Neutrophil (primary cell): ENCODE results near the gene ACTRT1.

Experiments used
- H3K27ac ChIP-seq: fragments of 200-600 bp; sonication (generic); 2 replicates; pipeline ENCODE4 v1.5.1; 2016; ENCODE audit warnings: mild to moderate bottlenecking, moderate library complexity
- H3K27me3 ChIP-seq: fragments of 200-600 bp; sonication (generic); 2 replicates; pipeline ENCODE4 v1.6.0; 2016; ENCODE audit warnings: mild to moderate bottlenecking
- H3K36me3 ChIP-seq: fragments of 200-600 bp; sonication (generic); 2 replicates; pipeline ENCODE4 v1.5.1; 2017
- H3K4me1 ChIP-seq, 2 experiments: fragments of 200-600 bp in 1 of 2; sonication (generic) in 1 of 2; 1 replicate in 1 of 2; 2 replicates in 1 of 2; pipeline versions ENCODE4 v1.5.1 to v1.6.1; 2013 to 2016; ENCODE audit warnings: low read depth in 1 of 2, low read length in 1 of 2, mild to moderate bottlenecking in 1 of 2, moderate library complexity in 1 of 2; ENCODE audit not compliant: control insufficient read depth in 1 of 2, insufficient read depth in 1 of 2
- H3K4me3 ChIP-seq, 2 experiments: fragments of 200-600 bp in 1 of 2; sonication (generic) in 1 of 2; 1 replicate in 1 of 2; 2 replicates in 1 of 2; pipeline ENCODE4 v1.5.1; 2013 to 2016; ENCODE audit warnings: low read depth in 1 of 2, low read length in 1 of 2, mild to moderate bottlenecking in 1 of 2, moderate library complexity in 1 of 2
- H3K9me3 ChIP-seq: fragments of 200-600 bp; sonication (generic); 2 replicates; pipeline ENCODE4 v1.5.1; 2016
- CTCF ChIP-seq: fragments of 200-600 bp; sonication (generic); IDR thresholded peaks from 2 replicates; pipeline ENCODE4 v1.5.1; 2016; ENCODE audit warnings: antibody characterized with exemption

The ACTRT1 gene

GRCh38 chrX:128020701-128021100 lies 31.5 kb downstream of the ACTRT1 start:
- no peak overlapping the region for H3K4me3 ChIP-seq
- H3K36me3 ChIP-seq, result no peaks in the 10 kb centered on the region
- no peaks in the 10 kb centered on the region for H3K27me3 ChIP-seq
- H3K4me1 ChIP-seq, result no peaks in the 10 kb centered on the region
- no peaks in the 10 kb centered on the region for H3K9me3 ChIP-seq
- no peak for TF ChIP-seq CTCF
- no peak overlapping the region for H3K27ac ChIP-seq

- H3K4me3 ChIP-seq, result no peak overlapping the region
- H3K27me3 ChIP-seq, result no peaks in the 10 kb centered on the region
- no peaks in the 10 kb centered on the region for H3K36me3 ChIP-seq
- TF ChIP-seq CTCF, result no peak
- H3K4me1 ChIP-seq, result no peaks in the 10 kb centered on the region
- H3K27ac ChIP-seq, result no peak overlapping the region
- no peaks in the 10 kb centered on the region for H3K9me3 ChIP-seq
These were observed 33.0 kb downstream of the ACTRT1 start for GRCh38 chrX:128019218-128019617.

GRCh38 chrX:128012015-128012414 lies 40.2 kb downstream of the ACTRT1 start:
- no peaks in the 10 kb centered on the region for H3K4me1 ChIP-seq
- H3K4me3 ChIP-seq, result no peak overlapping the region
- no peaks in the 10 kb centered on the region for H3K9me3 ChIP-seq
- TF ChIP-seq CTCF, result no peak
- no peak overlapping the region for H3K27ac ChIP-seq
- H3K36me3 ChIP-seq, result no peaks in the 10 kb centered on the region
- H3K27me3 ChIP-seq, result no peaks in the 10 kb centered on the region

- no peak overlapping the region for H3K27ac ChIP-seq
- no peaks in the 10 kb centered on the region for H3K9me3 ChIP-seq
- no peaks in the 10 kb centered on the region for H3K4me1 ChIP-seq
- no peaks in the 10 kb centered on the region for H3K27me3 ChIP-seq
- no peak for TF ChIP-seq CTCF
- H3K4me3 ChIP-seq, result no peak overlapping the region
- no peaks in the 10 kb centered on the region for H3K36me3 ChIP-seq
These were observed 44.3 kb downstream of the ACTRT1 start for GRCh38 chrX:128007882-128008281.
